Activated CD8-positive, alpha-beta T cell treated with anti-CD3 and anti-CD28 coated beads, Interleukin-2, amount 10 ng/mL, durations not matched to agents 7 days and 5 days (primary cell): Measurements from ENCODE around the gene LTK. TPM values are rescaled to one million over a fixed set of nuclear protein-coding genes. Genes with fewer than 3 reads are reported as not detected.
A peak's percentile ranks its signal among the peaks of the same experiment; 100 is the strongest.

Experiments
- ATAC-seq: fragments of 150-1000 bp; cut with Tn5 transposase; one replicate; pipeline ENCODE4 v1.10.0; 2021; ENCODE audit warnings: moderate library complexity
- CTCF ChIA-PET: fragments of 350-600 bp; sonication (Branson Sonifier 250); formaldehyde crosslinking; loops from one replicate; lab custom pipeline; 2021; ENCODE audit warnings: antibody characterized with exemption; lab: Charles Lee
- POLR2A ChIA-PET: fragments of 350-600 bp; sonication (Branson Sonifier 250); formaldehyde crosslinking; loops from one replicate; lab custom pipeline; 2021; ENCODE audit warnings: antibody characterized with exemption; lab: Charles Lee
- DNase-seq: peaks from one replicate; pipeline ENCODE4 v3.0.0-alpha.2; 2020
- H3K27ac Mint-ChIP-seq: one replicate; pipeline ENCODE4 v1.8.0; 2021; ENCODE audit warnings: mild to moderate bottlenecking, mixed read lengths
- H3K27me3 Mint-ChIP-seq: one replicate; pipeline ENCODE4 v1.8.0; 2021; ENCODE audit warnings: low read depth, mixed read lengths
- H3K36me3 Mint-ChIP-seq: one replicate; pipeline ENCODE4 v1.8.0; 2021; ENCODE audit warnings: low read depth, mixed read lengths
- H3K4me1 Mint-ChIP-seq: one replicate; pipeline ENCODE4 v1.8.0; 2021; ENCODE audit warnings: low read depth, mixed read lengths
- H3K4me3 Mint-ChIP-seq: one replicate; pipeline ENCODE4 v1.8.0; 2021; ENCODE audit warnings: mild to moderate bottlenecking, mixed read lengths
- H3K9me3 Mint-ChIP-seq: one replicate; pipeline ENCODE4 v1.8.0; 2022; ENCODE audit warnings: mixed read lengths; ENCODE audit not compliant: insufficient read depth
- total RNA-seq, 2 experiments: library from RNA; stranded (reverse); gene quantifications; one replicate each; pipeline ENCODE4 v1.2.3, GENCODE V29; 2021

LTK gene
- total RNA-seq, 2 experiments from 2014 or later: 0.21 TPM

- no peak overlapping the region for H3K27ac Mint-ChIP-seq
- H3K9me3 Mint-ChIP-seq: no peaks in the 10 kb centered on the region
- H3K36me3 Mint-ChIP-seq: peaks cover 36% of the 10 kb centered on the region
- no peak for DNase-seq
- ChIA-PET POLR2A (no interaction called here), CTCF (interaction anchor here (0.6 to 3.9 kb wide), 37 partner anchors 10 to 862 kb away, joined by 3 to 47 read pairs (median 6); partner anchors contain the start of genes ITPKA, MAPKBP1 and MGA)
- no peak overlapping the region for H3K4me3 Mint-ChIP-seq
- no peaks in the 10 kb centered on the region for H3K27me3 Mint-ChIP-seq
- peaks cover 5% of the 10 kb centered on the region for H3K4me1 Mint-ChIP-seq
- ATAC-seq: no peak
Observed at GRCh38 chr15:41466711-41467110, 46.9 kb downstream of the LTK start.

DNA sequence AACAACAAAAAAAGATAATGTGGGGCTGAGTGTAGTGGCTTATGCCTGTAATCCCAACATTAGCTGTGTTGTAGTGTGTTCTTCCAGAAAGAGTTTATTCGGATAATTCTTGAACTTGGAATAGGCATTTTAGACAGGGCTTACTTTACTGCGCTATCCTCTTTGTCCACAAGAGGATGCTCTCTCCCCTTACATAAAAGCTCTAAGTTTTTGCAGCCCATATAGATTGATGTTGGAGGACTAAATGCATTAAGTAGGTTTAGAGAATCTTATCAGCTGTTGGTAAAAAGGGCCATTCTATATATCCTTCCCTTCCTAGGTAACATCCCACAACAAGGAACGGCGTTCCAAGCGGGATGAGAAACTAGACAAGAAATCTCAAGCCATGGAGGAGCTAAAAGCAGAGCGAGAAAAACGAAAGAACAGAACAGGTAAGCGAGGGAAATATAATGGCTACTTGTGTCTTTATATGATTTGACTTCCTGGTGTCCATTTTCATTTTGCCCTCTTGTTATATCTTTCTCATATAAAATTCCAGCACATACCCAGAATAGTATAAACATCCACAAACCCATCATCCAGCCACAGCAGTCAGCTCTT lies 47.7 kb downstream of the LTK start:
- Mint-ChIP-seq H3K4me1 (peaks cover 5% of the 10 kb centered on the region), H3K9me3 (no peaks in the 10 kb centered on the region), H3K27ac (no peak overlapping the region), H3K27me3 (no peaks in the 10 kb centered on the region), H3K4me3 (no peak overlapping the region), H3K36me3 (peaks cover 30% of the 10 kb centered on the region)
- ATAC-seq: peak; percentile 53
- POLR2A ChIA-PET: interaction anchor here (0.6 kb wide), 1 partner anchor 22 kb away, joined by 3 read pairs; no protein-coding TSS in a partner anchor
- DNase-seq: peak; percentile 46
- CTCF ChIA-PET: interaction anchor here (0.6 to 3.9 kb wide), 51 partner anchors 9 to 861 kb away, joined by 3 to 47 read pairs (median 5); partner anchors contain the start of genes ITPKA, MAPKBP1, MGA and RPAP1

GRCh38 chr15:41464889-41465580 lies 48.6 kb downstream of the LTK start:
- Mint-ChIP-seq H3K27ac (no peak overlapping the region), H3K9me3 (no peaks in the 10 kb centered on the region), H3K36me3 (peaks cover 24% of the 10 kb centered on the region), H3K4me1 (peaks cover 5% of the 10 kb centered on the region), H3K4me3 (no peak overlapping the region), H3K27me3 (no peaks in the 10 kb centered on the region)
- ATAC-seq: no peak
- DNase-seq: no peak
- ChIA-PET CTCF (interaction anchor here (0.6 to 3.9 kb wide), 43 partner anchors 8 to 524 kb away, joined by 3 to 47 read pairs (median 5); partner anchors contain the start of genes ITPKA, MAPKBP1, MGA and RPAP1), POLR2A (interaction anchor here (0.6 kb wide), 2 partner anchors 232 to 1356 kb away, joined by 3 read pairs; no protein-coding TSS in a partner anchor)

GRCh38 chr15:41462084-41462795 lies 51.4 kb downstream of the LTK start:
- Mint-ChIP-seq H3K36me3 (peaks cover 23% of the 10 kb centered on the region), H3K4me1 (peaks cover 5% of the 10 kb centered on the region), H3K4me3 (no peak overlapping the region), H3K27ac (no peak overlapping the region), H3K9me3 (no peaks in the 10 kb centered on the region), H3K27me3 (no peaks in the 10 kb centered on the region)
- DNase-seq: no peak
- ChIA-PET POLR2A (no interaction called here), CTCF (interaction anchor here (1.7 kb wide), 1 partner anchor 141 kb away, joined by 3 read pairs; no protein-coding TSS in a partner anchor)
- ATAC-seq: no peak

Other genes with a start within 250 kb of the LTK start
- gene OIP5, start 181.2 kb downstream of the LTK start, total RNA-seq: 10 to 100 TPM; 22.8 to 23.8 TPM
- 100 to 1,000 TPM; 281 to 287 TPM for gene NUSAP1, start 180.9 kb downstream of the LTK start, total RNA-seq
- 10 to 100 TPM; 11.4 to 13.6 TPM for gene NDUFAF1, start 111.3 kb downstream of the LTK start, total RNA-seq
- gene RTF1, start 96.7 kb downstream of the LTK start, total RNA-seq: 10 to 100 TPM; 31.0 to 40.7 TPM
- gene ITPKA, start 20.0 kb downstream of the LTK start, total RNA-seq: under 1 TPM; 0.24 to 0.29 TPM
- gene RPAP1, start 30.4 kb upstream of the LTK start, total RNA-seq: 10 to 100 TPM; 38.1 to 41.6 TPM
- gene TYRO3, start 45.4 kb upstream of the LTK start, total RNA-seq: under 1 TPM; 0.29 to 0.71 TPM
- gene MGA, start 146.6 kb upstream of the LTK start, total RNA-seq: 10 to 100 TPM; 36.1 to 37.1 TPM